SK-N-SH (cell line): Measurements from ENCODE around the gene CLIC3. TPM values are rescaled to one million over a fixed set of nuclear protein-coding genes. Genes with fewer than 3 reads are reported as not detected.

Source experiments
- CTCF ChIA-PET: fragments of 300-600, 350-600 bp; formaldehyde crosslinking; extraction: SDS; loops from one replicate; lab custom pipeline; 2021; lab: Yijun Ruan, JAX
- POLR2A ChIA-PET: fragments of 350-600 bp; sonication (Branson Sonifier 250); formaldehyde crosslinking; extraction: SDS; loops from one replicate; lab custom pipeline; 2020; ENCODE audit warnings: antibody characterized with exemption, inconsistent platforms; lab: Yijun Ruan, JAX
- DNase-seq: peaks from one replicate; pipeline ENCODE4 v3.0.0; 2012
- H2AFZ ChIP-seq: fragments of 200-600 bp; sonication (generic); 2 replicates; pipeline ENCODE4 v1.8.1; 2016; ENCODE audit warnings: antibody characterized with exemption, mild to moderate bottlenecking, low read depth
- H3F3A ChIP-seq: fragments of 200-600 bp; sonication (generic); replicated peaks from 2 replicates; pipeline ENCODE3; 2016; ENCODE audit warnings: antibody characterized with exemption, mild to moderate bottlenecking; ENCODE audit not compliant: insufficient read depth
- H3K27ac ChIP-seq, 2 experiments: fragments of 200-500 bp in 1 of 2; fragments of 200-600 bp in 1 of 2; sonication (Bioruptor generic) in 1 of 2; sonication (generic), shearing (Covaris generic) in 1 of 2; 2 replicates each; pipeline versions ENCODE4 v1.5.1 to v1.6.1; 2014 to 2016; ENCODE audit warnings: low read depth in 2 of 2, inconsistent platforms in 1 of 2, low read length in 1 of 2, mild to moderate bottlenecking in 1 of 2, mixed read lengths in 1 of 2
- H3K27me3 ChIP-seq: fragments of 200-600 bp; sonication (generic), shearing (Covaris generic); 2 replicates; pipeline ENCODE4 v1.6.1; 2016; ENCODE audit warnings: mixed run types; ENCODE audit not compliant: insufficient read depth
- H3K36me3 ChIP-seq, 2 experiments: fragments of 200-500 bp in 1 of 2; fragments of 200-600 bp in 1 of 2; sonication (Bioruptor generic) in 1 of 2; sonication (generic) in 1 of 2; replicated peaks in 1 of 2; 2 replicates each; pipeline versions ENCODE3 to v1.5.1; 2014 to 2016; ENCODE audit warnings: low read length in 1 of 2, mild to moderate bottlenecking in 1 of 2; ENCODE audit not compliant: insufficient read depth in 2 of 2, control insufficient read depth in 1 of 2
- H3K4me1 ChIP-seq, 2 experiments: fragments of 200-500 bp in 1 of 2; fragments of 200-600 bp in 1 of 2; sonication (Bioruptor generic) in 1 of 2; sonication (generic), shearing (Covaris generic) in 1 of 2; 2 replicates each; pipeline versions ENCODE4 v1.5.1 to v1.6.1; 2014 to 2016; ENCODE audit warnings: low read depth in 1 of 2, low read length in 1 of 2, mixed run types in 1 of 2; ENCODE audit not compliant: insufficient read depth in 2 of 2, control insufficient read depth in 1 of 2
- H3K4me2 ChIP-seq: fragments of 200-600 bp; sonication (generic), shearing (Covaris generic); 2 replicates; pipeline ENCODE4 v1.6.1; 2017; ENCODE audit warnings: mixed run types
- H3K4me3 ChIP-seq, 2 experiments: fragments of 200-500 bp in 1 of 2; fragments of 200-600 bp in 1 of 2; sonication (Bioruptor generic) in 1 of 2; sonication (generic), shearing (Covaris generic) in 1 of 2; 2 replicates each; pipeline versions ENCODE4 v1.5.1 to v1.8.1; 2014 to 2016; ENCODE audit warnings: low read depth in 2 of 2, inconsistent platforms in 1 of 2, low read length in 1 of 2, mild to moderate bottlenecking in 1 of 2, mixed read lengths in 1 of 2, moderate library complexity in 1 of 2
- H3K79me2 ChIP-seq: fragments of 200-600 bp; sonication (generic); 2 replicates; pipeline ENCODE4 v1.8.1; 2017; ENCODE audit warnings: mild to moderate bottlenecking; ENCODE audit not compliant: insufficient read depth
- H3K9ac ChIP-seq: fragments of 200-600 bp; sonication (generic); 2 replicates; pipeline ENCODE4 v1.6.1; 2017; ENCODE audit warnings: mixed run types
- H3K9me2 ChIP-seq: fragments of 200-600 bp; sonication (generic); 2 replicates; pipeline ENCODE4 v1.6.1; 2017; ENCODE audit warnings: mixed run types
- H3K9me3 ChIP-seq: fragments of 200-600 bp; sonication (generic); 2 replicates; pipeline ENCODE4 v1.6.1; 2017; ENCODE audit warnings: mixed run types, mild to moderate bottlenecking, moderate library complexity
- H4K20me1 ChIP-seq: fragments of 200-600 bp; sonication (generic); 2 replicates; pipeline ENCODE4 v1.6.1; 2017; ENCODE audit warnings: mild to moderate bottlenecking, mixed run types; ENCODE audit not compliant: insufficient read depth
- EZH2phosphoT487 ChIP-seq: fragments of 200-600 bp; sonication (generic); IDR thresholded peaks from 2 replicates; pipeline ENCODE4 v1.6.1; 2017; ENCODE audit warnings: low read depth, mixed run types, mild to moderate bottlenecking, antibody characterized with exemption, moderate library complexity, borderline replicate concordance
- FOXJ3 ChIP-seq: sonication (generic); formaldehyde crosslinking; IDR thresholded peaks from 2 replicates; pipeline ENCODE4 v1.5.1; 2020; ENCODE audit warnings: mild to moderate bottlenecking, missing genetic modification reagents
- GABPA ChIP-seq: IDR thresholded peaks from 2 replicates; pipeline ENCODE4 v1.4.0; 2012; ENCODE audit warnings: low read depth, mild to moderate bottlenecking
- IRF3 ChIP-seq: fragments of 150-350 bp; IDR thresholded peaks from 2 replicates; pipeline ENCODE4 v1.6.1; 2016; ENCODE audit warnings: mild to moderate bottlenecking, low read depth, low read length
- SIN3A ChIP-seq: IDR thresholded peaks from 2 replicates; pipeline ENCODE4 v1.6.1; 2012; ENCODE audit warnings: low read depth, mild to moderate bottlenecking, low read length, moderate library complexity, borderline replicate concordance
- TCF12 ChIP-seq: IDR thresholded peaks from 2 replicates; pipeline ENCODE4 v1.4.0; 2012
- YY1 ChIP-seq: IDR thresholded peaks from 2 replicates; pipeline ENCODE4 v1.4.0; 2012; ENCODE audit warnings: low read depth, mild to moderate bottlenecking
- ZBTB33 ChIP-seq: IDR thresholded peaks from 2 replicates; pipeline ENCODE4 v1.4.0; 2012; ENCODE audit warnings: low read depth, borderline replicate concordance
- WGBS: methylation state at CpG from one replicate; pipeline ENCODE4 v1.1.6; 2017; ENCODE audit warnings: low lambda C conversion rate; 5-methylcytosine and 5-hydroxymethylcytosine counted together
- polyA plus RNA-seq, 3 experiments: library from polyadenylated mRNA; depleted of rRNA; stranded (reverse); fragments of >200 nt; gene quantifications; 2 replicates each; pipeline ENCODE4 v1.2.3, GENCODE V29; 2012

Gene CLIC3
- polyA plus RNA-seq, 1 of the 3 experiments (the other 2 are of a cell fraction) = 1.0 TPM

GRCh38 chr9:136982232-136983051 is 13.9 kb downstream of the CLIC3 start, which contains the start of gene LCNL1:
Gene LCNL1 (plus strand): TSS chr9:136982993. CDS start chr9:136983587, 594 bp downstream.
- CTCF ChIA-PET = interaction anchor here (1.1 to 3.6 kb wide), 4 partner anchors 35 to 52 kb away, joined by 5 to 14 read pairs (median 10); partner anchors contain the start of gene ABCA2
- 74% methylated on average over 9 of the region's 18 CpGs for WGBS
- DNase-seq = no peak
- Histone ChIP-seq H3K27me3 (no peaks in the 10 kb centered on the region), H3K9me2 (no peaks in the 10 kb centered on the region), H2AFZ (no peak within 1 kb of the TSS), H3K4me2 (no peak within 1 kb of the TSS), H3K36me3 (no peaks in the 10 kb centered on the region), H4K20me1 (no peaks in the 10 kb centered on the region), H3K4me3 (no peak within 1 kb of the TSS), H3K27ac (no peak within 1 kb of the TSS), H3K9me3 (no peaks in the 10 kb centered on the region), H3K4me1 (peaks cover 0 to 10% of the 10 kb centered on the region in 2 experiments; a peak in 1 of 4 replicates), H3F3A (peaks cover 4% of the 10 kb centered on the region), H3K79me2 (no peaks in the 10 kb centered on the region), H3K9ac (no peak within 1 kb of the TSS)
- TF ChIP-seq ZBTB33 (no peak), EZH2phosphoT487 (no peak), FOXJ3 (CRISPR knock-in tag) (no peak), GABPA (no peak)
- POLR2A ChIA-PET = no interaction called here

GRCh38 chr9:136981588-136982231 is 14.7 kb downstream of the CLIC3 start:
- H3K27ac ChIP-seq = no peak overlapping the region

More at GRCh38 chr9:136981588-136982231, 14.7 kb downstream of the CLIC3 start:
- Histone ChIP-seq H3K9ac (no peak overlapping the region), H3K4me2 (no peak overlapping the region), H3F3A (peaks cover 4% of the 10 kb centered on the region), H3K36me3 (no peaks in the 10 kb centered on the region), H3K9me2 (no peaks in the 10 kb centered on the region), H2AFZ (no peak overlapping the region), H3K79me2 (no peaks in the 10 kb centered on the region), H3K27me3 (no peaks in the 10 kb centered on the region), H4K20me1 (no peaks in the 10 kb centered on the region), H3K9me3 (no peaks in the 10 kb centered on the region), H3K4me3 (no peak overlapping the region), H3K4me1 (peaks cover 0 to 15% of the 10 kb centered on the region in 2 experiments; a peak in 1 of 4 replicates)
- TF ChIP-seq SIN3A (no peak), YY1 (no peak), TCF12 (no peak), FOXJ3 (CRISPR knock-in tag) (no peak), IRF3 (no peak)
- CTCF ChIA-PET = interaction anchor here (1.1 to 3.6 kb wide), 5 partner anchors 9 to 53 kb away, joined by 3 to 14 read pairs (median 7); partner anchors contain the start of gene ABCA2
- 69% methylated on average over 12 of the region's 17 CpGs for WGBS
- no peak for DNase-seq
- POLR2A ChIA-PET = no interaction called here
